ENCODE measurements around the gene GTF2H1. TPM values are rescaled to one million over a fixed set of nuclear protein-coding genes. Genes with fewer than 3 reads are reported as not detected.

Gene GTF2H1
- total and polyA plus RNA-seq, 9 of the 15 experiments (the other 6 are each of a cell fraction or from before 2014, with no cell fraction given) = 56.9 to 126 (median 92.1) TPM

DNA sequence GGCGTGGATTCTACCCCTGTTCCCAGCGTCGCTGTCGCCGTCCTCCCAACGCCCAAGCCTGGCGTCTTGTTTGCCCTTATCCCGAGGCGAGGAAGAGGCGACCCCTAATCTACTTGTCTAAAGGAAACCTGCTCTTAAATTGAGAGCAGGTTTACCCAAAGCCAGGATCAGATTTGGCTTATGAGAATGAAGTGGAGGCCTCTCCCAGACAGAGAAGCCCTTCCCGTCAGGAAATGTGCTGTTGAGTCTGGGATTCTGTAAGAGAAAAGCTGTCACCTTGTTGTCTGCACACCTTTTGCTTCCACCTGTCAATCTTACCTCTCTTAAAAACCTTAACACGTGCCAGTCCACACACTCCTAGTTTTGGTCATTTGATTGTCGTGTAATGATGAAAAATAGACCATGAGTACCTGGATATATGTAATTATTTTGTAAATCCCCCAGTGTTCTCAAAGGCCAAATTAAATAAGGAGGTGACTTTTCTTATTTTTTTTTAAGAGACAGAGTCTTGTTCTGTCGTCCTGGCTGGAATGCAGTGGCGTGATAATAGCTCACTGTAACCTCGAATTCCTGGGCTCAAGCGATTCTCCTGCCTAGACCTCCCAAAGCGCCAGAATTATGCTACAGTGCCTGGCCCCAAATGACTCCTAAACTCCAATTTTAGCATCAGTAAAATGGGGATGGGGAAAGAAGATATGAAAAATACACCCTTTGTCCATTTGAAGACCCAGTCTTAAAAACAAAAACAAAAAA, 627 bp downstream of the GTF2H1 start (continued):
- TF ChIP-seq MGA (IDR thresholded peaks at IDR 0.05) = peak; percentile 10; the same call in 1 of the 2 replicates
- TF ChIP-seq MXI1 (IDR thresholded peaks at IDR 0.05; ENCODE audit: low read depth, low read length) = peak; percentile 39; the same call in 1 of the 2 replicates
- no peak for TF ChIP-seq GABPB1 (CRISPR knock-in tag; IDR thresholded peaks at IDR 0.05)

Measured in K562 (cell line).